ENCODE results near the gene UNC13C.

Gene UNC13C

DNA sequence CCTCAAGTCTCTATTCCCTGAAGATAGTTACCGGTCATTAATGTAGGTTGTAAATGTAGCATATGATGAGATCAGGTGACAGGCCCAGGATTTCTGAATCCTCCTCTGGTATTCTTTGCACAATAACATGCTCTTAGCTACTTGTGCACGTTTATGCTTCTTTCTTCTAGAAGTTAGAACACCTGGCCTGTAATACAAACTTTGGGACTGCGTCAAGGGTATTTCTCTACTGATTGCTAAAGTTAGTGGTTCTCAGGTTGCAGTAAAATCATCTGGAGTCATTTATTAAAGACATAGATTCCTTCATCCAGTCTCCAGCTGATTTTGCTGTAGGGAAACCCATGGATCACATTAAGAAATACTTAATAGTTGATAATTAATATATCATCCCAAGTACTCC lies 48.0 kb downstream of the UNC13C start:
- no peak for DNase-seq

DNA sequence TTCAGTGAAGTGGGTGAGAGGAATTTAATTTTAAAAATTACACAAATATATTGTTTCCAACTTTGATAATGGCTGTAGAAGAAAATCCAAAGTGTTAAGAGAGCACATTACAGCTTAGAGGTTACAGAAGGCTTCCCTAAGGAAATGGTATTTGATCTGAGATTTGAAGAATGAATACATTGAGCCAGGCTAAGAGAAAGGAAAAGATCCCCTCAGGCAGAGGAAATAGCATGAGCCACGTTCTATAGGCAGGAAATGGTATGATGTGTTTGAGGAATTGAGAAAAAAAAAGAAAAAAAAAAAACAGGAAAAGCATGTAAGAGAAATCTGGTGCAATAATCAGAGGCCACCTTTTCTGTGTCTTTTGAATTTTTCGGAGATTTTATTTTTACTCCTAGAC lies 48.6 kb downstream of the UNC13C start:
- no peak for DNase-seq

DNA sequence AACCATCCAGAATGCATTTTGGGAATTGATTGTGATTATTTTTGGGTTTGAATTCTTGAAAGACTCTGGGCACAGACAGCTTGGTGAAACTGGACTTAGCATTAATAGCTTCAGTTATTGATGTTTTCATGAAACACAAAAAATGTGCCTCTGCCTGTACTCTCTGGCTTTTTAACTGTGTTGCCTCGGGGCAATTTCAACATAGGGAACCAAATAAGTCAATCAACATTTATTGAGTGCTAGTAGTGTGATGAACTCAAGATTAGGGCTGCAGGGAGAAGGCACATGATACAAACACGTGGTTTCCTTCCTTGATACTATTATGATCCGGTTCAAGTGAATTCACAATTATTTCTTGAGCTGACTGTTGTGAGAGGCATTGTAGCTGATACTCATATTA lies 50.8 kb downstream of the UNC13C start:
- no peak for DNase-seq

DNA sequence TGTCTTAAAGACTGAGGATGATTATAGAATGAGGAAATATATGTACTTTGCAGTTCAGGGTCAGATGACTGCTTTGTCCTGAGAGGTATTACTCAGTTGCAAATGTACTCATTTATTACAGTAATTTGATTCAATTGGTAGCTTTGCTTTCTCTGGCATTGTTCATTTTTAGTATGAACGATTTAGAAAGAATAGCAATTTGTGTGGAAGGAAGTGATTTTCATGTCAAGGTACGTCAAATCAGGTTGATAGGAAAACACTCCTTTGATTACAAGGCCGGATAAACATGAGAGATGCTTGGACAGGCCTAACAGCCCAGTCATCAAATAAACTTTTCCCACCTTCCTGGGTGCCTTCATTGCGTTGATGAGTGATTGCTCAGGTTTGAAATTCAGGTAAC lies 53.8 kb downstream of the UNC13C start:
- peak; percentile 37 for DNase-seq

DNA sequence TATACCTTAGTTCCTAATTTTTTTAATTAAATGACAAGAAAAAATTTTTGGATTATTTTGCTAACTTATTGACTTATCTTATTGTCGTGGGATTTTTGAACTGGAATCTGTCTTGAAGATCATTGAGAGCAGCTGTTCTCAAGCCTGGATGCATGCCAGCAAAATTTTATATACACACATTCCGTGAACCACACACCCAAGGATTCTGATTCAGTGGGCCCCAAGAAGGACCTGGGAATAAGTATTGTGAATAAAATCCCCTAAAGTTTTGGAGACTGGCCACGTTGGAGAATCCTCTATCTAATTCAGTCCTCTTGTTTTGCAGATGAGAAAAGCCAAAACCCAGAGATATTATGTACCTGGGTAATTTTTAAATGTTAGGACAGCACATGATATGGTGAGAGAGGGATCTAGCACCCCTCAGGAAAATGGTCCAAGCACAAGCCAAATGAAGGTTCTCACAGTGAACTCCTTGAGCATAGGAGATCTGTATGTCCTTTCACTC lies 55.2 kb downstream of the UNC13C start:
- no peak for DNase-seq

DNA sequence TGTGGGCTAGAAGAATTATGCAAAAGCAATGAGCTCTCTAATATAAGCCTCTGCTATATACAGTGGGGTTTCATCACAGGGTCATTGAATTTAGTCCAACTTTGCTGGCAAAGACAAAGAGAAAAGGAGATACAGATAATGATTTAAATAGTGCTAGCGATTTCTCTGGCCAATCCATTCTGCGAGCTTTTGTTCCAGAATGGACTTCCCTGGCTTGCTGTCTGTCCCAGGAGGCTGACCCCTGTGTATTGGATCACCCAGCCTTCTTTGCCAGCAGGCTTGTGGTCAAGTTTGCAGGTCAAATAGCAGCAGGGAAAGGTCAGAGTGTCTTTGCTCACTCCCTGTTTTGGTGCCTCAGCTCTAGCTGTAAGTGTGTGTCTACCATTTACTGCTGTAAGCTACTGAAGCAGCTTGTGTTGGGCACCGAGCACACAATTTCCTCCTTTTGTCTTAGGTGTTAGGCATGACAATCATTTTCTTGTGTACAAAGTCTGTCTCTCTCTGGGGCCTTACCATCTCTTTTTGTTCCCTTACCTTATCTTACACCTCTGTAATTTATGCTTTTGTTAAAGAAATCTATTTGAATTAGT lies 55.7 kb downstream of the UNC13C start:
- DNase-seq: no peak

DNA sequence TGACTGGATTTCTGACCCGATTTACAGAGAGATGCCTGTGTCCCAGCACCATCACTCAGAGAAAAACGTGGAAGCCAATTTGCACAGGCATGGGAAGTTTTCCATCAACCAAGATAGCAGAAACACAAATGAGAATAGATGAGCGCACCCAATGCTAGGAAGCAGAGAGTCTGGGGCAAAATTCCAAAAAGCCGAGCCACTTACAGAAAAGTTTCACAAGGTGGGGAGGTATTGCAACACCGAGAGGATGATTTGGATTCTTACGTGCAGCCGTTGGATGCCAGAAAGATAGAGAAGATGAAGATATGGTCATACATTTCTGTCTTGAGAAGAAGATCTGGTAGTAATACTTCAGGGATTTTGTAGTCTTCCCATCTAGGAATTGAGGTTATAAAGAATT lies 57.4 kb downstream of the UNC13C start:
- DNase-seq: no peak

DNA sequence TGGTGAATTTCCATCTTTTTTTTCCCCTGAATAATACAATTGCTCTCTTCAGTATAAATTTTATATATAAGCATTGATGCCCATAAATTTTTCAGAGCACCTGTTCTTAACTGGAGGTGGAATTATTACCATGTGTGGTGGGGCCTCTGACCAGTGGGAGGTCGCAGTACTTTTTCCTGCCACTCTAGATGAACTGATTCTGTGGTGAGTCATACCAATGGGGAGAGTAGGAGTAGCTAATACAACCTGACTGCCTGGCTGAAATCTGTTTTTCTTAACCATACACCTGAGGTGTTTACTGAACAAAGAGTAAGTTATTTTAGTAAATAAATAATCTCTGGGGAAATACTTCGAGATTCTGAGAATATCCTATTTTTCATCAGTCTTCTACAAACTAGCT lies 67.2 kb downstream of the UNC13C start:
- DNase-seq: no peak

DNA sequence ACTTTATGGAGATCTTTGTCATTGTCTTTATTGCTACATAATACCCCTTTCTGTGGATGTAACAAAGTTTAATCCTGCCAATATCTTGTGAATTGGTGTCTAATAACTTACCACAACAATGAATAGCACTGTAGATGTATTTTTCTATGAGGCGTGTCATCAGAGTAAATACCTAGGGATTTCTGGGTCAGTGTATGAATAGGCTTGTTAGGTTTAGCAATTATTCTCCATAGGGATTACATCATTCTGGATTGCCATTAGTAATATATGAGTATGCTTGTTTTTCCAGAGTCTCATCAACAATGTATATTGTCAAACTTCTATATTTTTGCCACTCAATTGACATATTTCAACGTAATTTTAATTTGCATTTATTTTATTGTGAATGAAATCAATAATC lies 67.9 kb downstream of the UNC13C start:
- no peak for DNase-seq

DNA sequence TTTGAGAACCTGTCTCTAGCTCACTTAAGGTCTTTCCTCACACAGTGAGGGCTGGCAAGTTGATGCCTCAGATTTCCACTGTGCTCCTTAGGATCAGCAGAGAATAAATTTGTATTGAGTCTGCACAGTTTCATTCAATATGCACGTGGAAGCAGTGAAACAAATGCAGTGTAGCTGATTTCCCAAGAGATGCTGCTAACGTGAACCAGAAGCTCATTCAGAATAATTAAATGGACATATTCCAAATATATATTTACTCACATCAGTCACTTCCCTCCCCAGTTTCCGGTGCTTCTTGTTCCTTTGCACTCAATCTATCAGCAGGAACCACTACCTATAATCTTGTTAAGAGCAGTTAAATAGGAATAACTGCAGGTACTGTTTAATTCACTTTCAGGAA lies 86.1 kb downstream of the UNC13C start:
- peak; percentile 48 for DNase-seq

DNA sequence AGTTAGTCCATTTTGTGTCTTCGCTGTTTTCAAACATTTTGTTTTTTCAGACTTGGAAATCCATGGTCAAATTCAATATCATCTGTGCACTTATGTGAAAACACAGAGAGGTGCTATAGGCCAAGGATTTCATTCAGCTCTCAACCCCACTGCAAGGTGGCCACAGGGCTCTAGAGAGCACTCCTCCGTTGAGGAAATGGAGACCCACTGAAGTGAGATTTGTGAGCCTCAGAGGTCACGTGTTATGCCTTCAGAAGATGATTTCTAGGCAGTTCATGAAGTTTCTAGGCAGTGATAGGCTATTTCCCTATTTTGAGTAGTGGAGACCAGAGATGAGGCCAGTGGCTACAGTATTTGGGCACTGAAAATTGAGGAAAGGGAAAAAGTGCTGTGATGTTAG lies 88.2 kb downstream of the UNC13C start:
- DNase-seq: no peak

DNA sequence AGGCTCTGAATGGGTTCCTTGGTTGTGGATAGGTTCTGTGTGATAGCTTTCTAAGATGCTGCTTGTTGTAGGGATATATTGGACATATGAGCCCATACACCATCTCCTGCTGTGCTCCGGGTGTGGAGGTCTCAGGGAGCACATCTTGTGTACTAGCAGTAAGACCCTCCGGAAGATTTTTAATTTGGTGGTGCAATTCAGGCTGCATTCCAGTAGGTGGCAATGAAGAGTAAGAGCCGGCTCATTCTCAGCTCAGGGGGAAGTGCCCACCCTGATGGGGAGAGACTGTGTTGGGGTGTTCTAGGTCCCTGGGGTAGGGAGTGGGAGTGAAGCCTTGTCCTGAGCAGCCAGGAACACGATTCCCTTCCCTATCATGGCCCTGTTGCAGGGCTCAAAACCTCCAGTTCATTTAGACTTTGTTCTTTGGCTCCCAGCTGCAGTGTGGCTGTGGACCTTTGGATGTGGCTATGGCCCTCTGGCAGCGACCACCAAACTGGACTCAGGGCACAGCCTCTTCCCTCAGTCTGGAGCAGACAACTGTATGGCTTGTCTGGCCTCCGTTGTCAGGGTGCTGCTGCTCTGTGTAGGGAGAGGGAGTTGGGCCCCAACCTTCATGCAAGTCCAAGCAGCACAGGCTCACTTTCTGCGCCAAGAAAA lies 104.7 kb downstream of the UNC13C start:
- peak; percentile 20 for DNase-seq

DNA sequence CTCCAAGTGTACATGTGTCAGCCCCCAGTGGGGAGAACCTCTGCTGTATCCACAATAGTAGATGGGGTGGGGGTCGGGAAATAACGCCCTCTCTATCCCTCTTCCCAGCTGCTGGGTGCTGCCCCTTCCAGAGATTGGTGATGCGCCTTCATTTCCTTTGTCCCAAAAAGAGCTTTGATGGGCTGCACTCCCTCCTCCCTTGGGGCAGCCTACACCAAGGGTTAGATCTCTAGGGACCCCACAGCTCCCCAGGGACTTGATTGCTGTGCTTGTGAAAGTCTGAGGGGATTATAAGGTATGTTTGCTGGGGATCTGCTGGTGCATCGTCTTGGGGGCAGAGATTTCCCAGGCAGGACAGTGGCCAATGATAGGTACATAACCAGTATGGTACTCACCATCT lies 105.3 kb downstream of the UNC13C start:
- DNase-seq: no peak

DNA sequence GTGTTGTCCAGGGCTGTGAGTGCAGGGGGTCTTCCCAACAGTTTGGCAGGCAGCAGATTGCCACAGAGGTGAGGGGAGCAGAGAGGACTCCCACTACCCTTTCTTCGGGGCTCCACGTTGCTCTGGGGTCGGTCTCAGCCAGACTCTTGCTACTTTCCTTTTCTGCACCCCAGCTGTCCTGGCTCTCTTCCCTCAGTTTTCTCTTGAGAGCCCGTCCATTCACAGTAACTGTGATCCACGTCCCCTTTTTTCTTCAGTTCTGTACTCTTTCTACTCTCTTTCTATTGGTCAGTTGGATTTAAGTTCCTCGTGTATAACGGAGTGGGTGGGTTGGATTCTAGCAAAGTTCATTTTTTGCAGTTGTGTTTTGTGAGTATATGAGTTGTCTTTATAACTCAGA lies 105.8 kb downstream of the UNC13C start:
- DNase-seq: no peak

DNA sequence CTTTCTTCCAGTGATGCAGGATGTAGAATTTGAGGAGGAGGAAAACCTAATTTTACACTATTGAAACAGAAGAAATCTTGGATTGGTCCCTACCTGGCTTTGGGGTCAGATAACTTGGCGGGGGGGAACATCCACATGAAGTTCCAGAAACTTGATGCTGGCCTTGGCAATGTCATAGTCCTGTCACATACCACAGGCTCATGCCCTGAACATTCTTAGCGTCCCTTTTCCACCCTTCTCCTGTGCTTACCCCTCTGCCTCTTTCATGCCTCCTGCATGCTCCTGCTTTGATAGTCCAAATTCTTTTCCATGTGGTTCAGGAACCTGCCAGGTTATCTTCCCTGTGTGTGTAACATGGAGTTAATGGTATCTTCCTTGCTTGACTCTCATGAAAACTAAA lies 110.6 kb downstream of the UNC13C start:
- DNase-seq: no peak

DNA sequence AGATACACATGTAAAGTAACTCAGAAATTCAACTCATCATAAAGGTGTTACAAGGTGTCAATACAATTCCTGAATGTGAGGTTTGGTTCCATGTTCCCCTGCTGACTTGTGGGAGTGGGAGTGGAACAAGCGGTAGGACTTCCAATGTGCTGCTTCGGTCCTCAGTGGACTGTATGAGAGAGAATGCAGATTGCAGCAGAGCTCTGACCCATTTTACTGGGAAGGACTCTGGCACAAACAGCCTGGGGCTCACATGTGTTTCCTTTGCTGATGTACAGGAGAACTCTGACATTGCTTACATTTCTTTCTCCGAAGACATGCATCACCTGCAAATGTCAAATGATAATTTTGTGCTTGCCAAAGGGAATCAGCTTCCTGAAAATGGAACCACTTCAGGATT lies 111.5 kb downstream of the UNC13C start:
- no peak for DNase-seq

DNA sequence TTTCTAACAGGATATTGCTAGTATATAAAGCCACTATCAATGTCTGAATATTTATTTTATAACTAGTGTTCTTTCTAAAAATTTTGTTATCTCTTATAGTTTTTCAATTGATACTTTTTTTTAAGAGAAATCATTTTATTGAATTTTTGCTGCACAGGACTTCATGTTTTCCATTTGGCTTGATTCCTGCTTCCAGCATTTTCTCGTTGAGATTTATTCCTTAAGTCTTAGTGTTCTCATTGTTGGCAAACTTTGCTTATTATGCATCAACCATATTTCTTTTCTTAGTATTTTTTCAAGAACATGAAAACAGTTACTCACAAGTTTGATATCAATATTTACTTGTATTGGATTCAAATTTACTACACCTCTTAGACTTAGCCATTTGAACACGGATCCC lies 113.4 kb downstream of the UNC13C start:
- no peak for DNase-seq

DNA sequence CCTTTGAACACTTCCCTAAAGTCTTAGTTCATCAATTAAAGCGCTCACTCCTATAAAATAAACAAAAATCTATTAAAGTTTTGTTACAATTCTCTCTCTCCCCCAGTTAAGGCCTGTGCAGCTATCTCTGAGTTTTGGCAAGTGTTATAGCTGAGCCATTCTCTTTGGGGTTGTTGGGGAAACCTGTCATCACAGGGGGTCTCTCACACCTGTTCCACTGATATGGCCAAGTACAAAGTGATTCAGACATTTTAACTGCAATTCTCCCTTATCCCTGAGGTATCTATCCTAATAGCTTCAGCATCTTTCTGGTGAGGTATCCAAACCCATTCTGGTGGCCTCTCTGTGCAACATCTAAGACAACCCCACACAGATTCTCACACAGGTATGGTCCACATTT lies 116.4 kb downstream of the UNC13C start:
- no peak for DNase-seq

DNA sequence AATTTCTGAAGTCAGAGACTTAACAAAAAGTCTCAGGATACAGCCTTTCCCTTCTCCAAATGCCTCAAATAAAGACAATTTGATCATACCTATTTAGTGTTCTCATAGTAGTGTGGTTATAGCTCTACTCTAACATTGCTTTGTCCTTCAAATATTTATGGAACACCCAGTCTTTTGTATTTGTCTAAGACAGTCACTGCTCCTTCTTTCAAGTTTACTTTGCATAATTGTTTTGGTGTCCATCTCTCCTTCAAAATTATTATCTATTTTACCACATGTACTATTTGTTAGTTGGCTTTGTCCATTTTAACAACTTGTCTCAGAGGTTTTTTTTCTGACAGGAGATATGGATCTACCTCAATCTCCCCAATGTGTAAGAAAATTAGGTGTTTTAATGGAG lies 118.8 kb downstream of the UNC13C start:
- DNase-seq: no peak

DNA sequence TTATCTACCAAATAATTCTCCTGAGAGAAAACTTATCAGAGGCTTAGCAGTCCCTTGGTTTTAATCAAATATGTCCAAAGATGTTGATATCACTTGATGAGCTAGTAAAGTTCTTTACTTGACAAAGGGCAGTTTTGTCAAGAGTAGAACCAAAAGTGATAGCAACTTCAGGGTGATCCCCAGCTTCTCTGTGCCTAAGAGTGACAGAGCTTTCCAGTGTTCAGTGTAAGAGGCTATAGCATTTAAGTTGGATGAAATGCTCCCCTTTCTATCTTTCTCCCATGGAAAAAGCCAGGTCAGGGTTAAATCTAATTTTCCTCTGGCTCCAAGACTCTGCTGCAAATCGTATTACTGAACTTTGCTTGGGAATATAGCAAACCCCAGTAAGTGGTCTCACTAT lies 120.8 kb downstream of the UNC13C start:
- DNase-seq: no peak

DNA sequence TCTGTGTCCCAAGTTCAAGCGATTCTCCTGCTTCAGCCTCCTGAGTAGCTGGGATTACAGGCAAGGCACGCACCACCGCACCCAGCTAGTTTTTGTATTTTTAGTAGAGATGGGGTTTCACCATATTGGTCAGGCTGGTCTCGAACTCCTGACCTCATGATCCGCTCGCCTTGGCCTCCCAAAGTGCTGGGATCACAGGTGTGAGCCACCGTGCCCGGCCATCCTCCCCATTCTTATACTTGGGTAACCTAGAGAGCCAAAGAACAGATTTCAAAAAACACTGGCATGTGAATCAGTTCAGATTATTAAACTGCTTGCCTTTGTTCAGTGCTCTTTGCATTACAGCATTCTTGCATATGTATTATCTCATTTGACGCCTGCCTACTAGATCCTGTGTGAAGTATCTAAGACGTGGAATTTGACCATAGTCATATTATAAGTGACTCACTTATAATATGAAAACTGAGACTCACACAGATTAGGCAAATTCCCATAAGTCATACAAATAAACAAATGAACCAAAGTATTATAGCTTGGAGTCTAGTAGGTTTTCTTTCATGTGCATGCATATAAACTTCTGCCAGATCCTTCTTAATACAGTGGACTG lies 123.5 kb downstream of the UNC13C start:
- no peak for DNase-seq

DNA sequence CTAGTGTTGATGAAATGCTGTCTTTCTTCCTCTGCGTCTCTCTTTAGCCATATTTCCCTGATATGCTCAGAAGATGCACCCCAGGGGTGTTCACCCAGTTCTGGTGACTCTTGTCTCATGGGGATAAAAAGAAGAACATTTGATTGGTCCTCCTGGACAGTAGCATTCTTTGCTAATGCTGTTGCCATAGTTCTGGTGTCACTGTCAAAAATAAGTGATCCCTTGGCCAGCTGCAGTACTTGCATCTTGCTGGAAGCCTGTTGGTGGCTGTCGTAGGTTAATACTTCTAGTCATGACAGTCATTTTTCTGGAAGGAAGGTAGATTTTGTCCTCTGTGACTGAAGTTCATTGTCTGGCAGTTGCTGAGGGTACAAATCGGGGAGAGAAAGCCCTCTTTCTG lies 124.5 kb downstream of the UNC13C start:
- DNase-seq: no peak

DNA sequence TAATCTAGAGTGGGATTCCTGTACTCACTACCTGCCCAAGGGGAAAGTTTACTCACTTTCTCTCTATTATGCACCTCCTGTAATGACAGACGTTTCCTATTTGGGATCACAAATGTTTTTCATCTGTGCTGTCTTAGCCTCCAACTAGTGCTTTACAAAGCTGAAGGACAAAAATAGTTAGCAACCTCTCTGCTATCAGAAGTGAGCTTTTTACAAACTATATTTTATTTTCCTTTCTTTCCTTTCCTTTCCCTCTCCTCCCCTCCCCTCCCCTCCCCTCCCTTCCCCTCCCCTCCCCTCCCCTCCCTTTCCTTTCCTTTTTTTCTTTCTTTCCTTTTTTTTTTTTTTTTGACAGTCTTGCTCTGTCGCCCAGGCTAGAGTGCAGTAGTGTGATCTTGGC lies 130.8 kb downstream of the UNC13C start:
- no peak for DNase-seq

DNA sequence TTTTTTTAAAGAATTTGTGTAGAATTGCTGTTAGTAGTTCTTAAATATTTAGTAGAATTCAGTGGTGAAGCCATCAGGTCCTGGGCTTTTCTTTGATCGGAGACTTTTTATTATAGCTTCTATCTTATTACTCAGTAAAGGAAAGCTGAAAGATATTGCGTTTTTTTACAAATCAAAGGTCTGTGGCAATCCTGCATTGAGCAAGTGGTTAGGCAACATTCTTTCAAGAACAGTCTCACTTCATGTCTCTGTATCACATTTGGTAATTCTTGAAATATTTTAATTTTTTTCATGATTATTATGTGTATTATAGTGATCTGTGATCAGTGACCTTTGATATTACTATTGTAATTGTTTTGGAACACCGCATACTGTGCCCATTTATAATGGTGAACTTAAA lies 140.8 kb downstream of the UNC13C start:
- DNase-seq: no peak

DNA sequence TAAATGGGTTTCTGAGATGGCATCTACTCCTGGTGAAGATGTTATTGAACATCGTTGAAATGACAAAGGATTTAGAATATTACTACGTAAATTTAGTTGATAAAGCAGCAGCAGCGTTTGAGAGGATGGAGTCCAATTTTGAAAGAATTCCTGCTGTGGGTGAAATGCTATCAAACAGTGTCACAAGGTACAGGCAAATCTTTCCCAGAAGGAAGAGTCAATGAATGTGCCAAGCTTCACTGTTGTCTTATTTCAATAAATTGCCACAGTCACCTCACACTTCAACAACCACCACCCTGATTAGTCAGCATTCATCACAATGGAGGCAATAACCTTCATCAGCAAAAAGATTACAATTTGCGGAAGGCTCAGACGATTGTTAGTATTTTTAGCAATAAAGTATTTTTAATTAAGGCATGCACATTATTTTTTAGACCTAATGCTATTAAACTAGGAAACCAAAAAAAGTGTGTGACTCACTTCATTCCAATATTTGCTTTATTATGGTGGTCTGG lies 142.8 kb downstream of the UNC13C start:
- no peak for DNase-seq
